Lower leg skin (tissue), 4 donors: ENCODE measurements around the gene OR5AU1. TPM values are rescaled to one million over a fixed set of nuclear protein-coding genes. Genes with fewer than 3 reads are reported as not detected.

Experiments
- DNase-seq, 2 donors: peaks; one replicate each; pipeline ENCODE4 v3.0.0-alpha.2; 2019; ENCODE audit warnings: low spot score in 2 of 2
- H3K4me3 ChIP-seq: fragments of 200-600 bp; sonication (generic); 2 replicates; pipeline ENCODE4 v1.5.1; 2017; ENCODE audit warnings: mild to moderate bottlenecking, low read depth; ENCODE audit not compliant: poor library complexity, severe bottlenecking
- CTCF ChIP-seq, 3 donors: fragments of 450-650 bp; IDR thresholded peaks; one replicate each; pipeline ENCODE4 v1.5.1; 2016; ENCODE audit warnings: antibody characterized with exemption in 3 of 3, mild to moderate bottlenecking in 3 of 3, moderate library complexity in 2 of 3
- POLR2A ChIP-seq, 2 donors: fragments of 450-650 bp; IDR thresholded peaks; one replicate each; pipeline ENCODE4 v1.6.1; 2016 to 2017; ENCODE audit warnings: antibody characterized with exemption in 2 of 2, mild to moderate bottlenecking in 1 of 2, moderate library complexity in 1 of 2
- WGBS, 2 donors: methylation state at CpG; one replicate each; pipeline ENCODE4 v1.1.5; 2018; 5-methylcytosine and 5-hydroxymethylcytosine counted together
- intact Hi-C: fragments of 100-400 bp; cut with DNase I; formaldehyde crosslinking; loops from one replicate; pipeline ENCODE4 v1.15.0; 2023; ENCODE audit warnings: low total_unique reads
- total RNA-seq, 4 donors: library from RNA; depleted of rRNA; stranded (reverse); fragments of >200 nt; gene quantifications; one replicate each; pipeline ENCODE4 v1.1.0, GENCODE V29; 2016

The OR5AU1 gene
- under 1 TPM in 1 of 4 donors, not detected in 3; 0.17 TPM for total RNA-seq

- H3K4me3 ChIP-seq, result no peak within 1 kb of the TSS
- intact Hi-C loops, result no loop called here
- TF ChIP-seq CTCF (IDR thresholded peaks at IDR 0.05) (no peak), POLR2A (IDR thresholded peaks at IDR 0.05) (no peak)
- no peak for DNase-seq
Observed at GRCh38 chr14:21155963-21156362, at the start of gene OR5AU1. OR5AU1 (minus strand) TSS chr14:21156063; CDS start chr14:21155872, 191 bp downstream.

- no peak for DNase-seq
- intact Hi-C loops, result no loop called here
- WGBS, 2 donors, result 83 to 84% methylated on average over 4 of the region's 4 CpGs
- H3K4me3 ChIP-seq, result no peak overlapping the region
- TF ChIP-seq CTCF (IDR thresholded peaks at IDR 0.05) (no peak), POLR2A (IDR thresholded peaks at IDR 0.05) (no peak)
Observed at GRCh38 chr14:21205026-21205677, 49.3 kb upstream of the OR5AU1 start.

DNA sequence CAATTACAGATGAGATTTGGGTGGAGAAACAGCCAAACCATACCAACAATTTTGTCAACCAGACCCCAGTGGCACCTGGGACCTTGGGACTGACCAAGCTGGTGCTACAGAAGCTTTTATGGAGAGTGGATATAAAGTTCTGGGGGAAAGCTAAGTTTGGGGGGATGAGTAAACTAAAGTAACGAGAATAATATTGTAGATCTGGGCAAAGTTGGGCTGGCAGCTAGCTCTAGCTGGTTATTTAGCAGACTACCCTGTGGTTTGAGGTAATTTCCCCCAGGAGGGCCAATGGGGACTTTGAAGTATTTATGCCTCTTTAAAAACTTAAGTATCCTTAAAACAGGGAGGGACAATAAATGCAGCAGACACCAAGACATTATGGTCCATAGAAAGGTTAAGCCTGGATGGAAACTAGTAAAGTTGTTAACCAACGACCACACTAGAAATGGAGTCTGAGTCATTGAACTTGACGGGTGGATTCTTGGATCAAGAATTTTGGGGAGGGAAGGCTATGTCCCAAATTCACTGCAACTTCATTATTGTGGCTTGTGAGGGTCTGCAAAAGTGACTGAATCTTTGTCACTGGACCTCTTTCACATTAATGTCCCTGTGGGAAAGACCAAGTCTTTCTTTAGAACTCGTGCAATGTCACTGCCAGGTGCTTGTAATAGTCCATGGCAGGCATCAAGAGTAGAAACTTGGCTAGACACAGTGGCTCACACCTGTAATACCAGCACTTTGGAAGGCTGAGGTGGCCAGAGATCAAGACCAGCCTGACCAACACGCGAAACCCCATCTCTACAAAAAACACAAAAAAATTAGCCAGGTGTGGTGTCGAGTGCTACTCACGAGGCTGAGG is 48.5 kb upstream of the OR5AU1 start:
- no peak for DNase-seq
- intact Hi-C loops, result no loop called here
- 87 to 89% methylated on average over 8 of the region's 8 CpGs for WGBS, 2 donors
- TF ChIP-seq CTCF (IDR thresholded peaks at IDR 0.05) (no peak), POLR2A (IDR thresholded peaks at IDR 0.05) (no peak)
- H3K4me3 ChIP-seq, result no peak overlapping the region

DNA sequence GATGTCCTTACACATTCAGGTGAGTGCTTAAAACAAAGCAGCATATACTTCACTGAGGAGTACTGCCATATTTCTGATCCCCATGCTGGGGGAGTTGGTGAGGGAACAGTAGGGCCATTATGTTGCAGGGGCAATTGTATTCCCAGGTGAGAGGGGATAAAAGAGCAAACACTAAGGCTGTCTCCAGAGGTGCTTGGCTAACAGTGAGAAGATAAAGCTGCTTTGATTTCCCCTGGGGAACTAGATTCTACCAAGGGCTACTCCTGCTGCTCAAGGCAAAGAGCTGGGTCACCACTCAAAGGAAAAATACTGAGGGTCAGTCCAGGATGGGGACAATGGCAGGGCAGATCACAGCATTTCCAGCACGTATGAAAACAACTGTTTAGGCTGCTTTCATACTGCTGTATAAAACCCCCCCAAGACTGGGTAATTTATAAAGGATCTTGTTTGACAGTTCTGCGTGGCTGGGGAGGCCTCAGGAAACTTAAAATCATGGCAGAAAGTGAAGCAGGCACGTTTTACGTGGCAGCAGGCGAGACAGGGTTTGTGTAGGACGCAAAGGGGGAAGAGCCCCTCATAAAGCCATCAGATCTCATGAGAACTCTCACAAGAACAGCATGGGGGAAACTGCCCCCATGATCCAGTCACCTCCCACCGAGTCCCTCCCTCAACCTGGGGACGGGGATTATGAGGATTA is 47.8 kb upstream of the OR5AU1 start:
- 82% methylated on average over 8 of the region's 8 CpGs for WGBS, 2 donors
- no peak overlapping the region for H3K4me3 ChIP-seq
- TF ChIP-seq CTCF (IDR thresholded peaks at IDR 0.05) (no peak), POLR2A (IDR thresholded peaks at IDR 0.05) (no peak)
- intact Hi-C loops, result no loop called here
- no peak for DNase-seq

- H3K4me3 ChIP-seq, result no peak overlapping the region
- no peak for DNase-seq
- intact Hi-C loops, result no loop called here
- TF ChIP-seq POLR2A (IDR thresholded peaks at IDR 0.05) (no peak), CTCF (IDR thresholded peaks at IDR 0.05) (no peak)
- WGBS, 2 donors, result 92% methylated on average over 4 of the region's 4 CpGs
Observed at GRCh38 chr14:21202463-21203358, 46.8 kb upstream of the OR5AU1 start.
